Astrocyte (in vitro differentiated cells and primary cell): ENCODE measurements around the gene TRAF3IP1.

ENCODE experiments used
- EZH2 ChIP-seq: IDR thresholded peaks from 2 replicates; pipeline ENCODE4 v1.6.1; 2012; ENCODE audit warnings: mild to moderate bottlenecking, low read length, inconsistent platforms; ENCODE audit not compliant: insufficient read depth
- TF ChIP-seq, protein P1 (sequence below): IDR thresholded peaks from 2 replicates; pipeline ENCODE4 v1.5.1; 2011; ENCODE audit warnings: low read depth, mild to moderate bottlenecking, inconsistent platforms, low read length, moderate library complexity; ENCODE audit not compliant: insufficient read depth

- TF ChIP-seq EZH2: no peak
- TF ChIP-seq, protein P1, sequence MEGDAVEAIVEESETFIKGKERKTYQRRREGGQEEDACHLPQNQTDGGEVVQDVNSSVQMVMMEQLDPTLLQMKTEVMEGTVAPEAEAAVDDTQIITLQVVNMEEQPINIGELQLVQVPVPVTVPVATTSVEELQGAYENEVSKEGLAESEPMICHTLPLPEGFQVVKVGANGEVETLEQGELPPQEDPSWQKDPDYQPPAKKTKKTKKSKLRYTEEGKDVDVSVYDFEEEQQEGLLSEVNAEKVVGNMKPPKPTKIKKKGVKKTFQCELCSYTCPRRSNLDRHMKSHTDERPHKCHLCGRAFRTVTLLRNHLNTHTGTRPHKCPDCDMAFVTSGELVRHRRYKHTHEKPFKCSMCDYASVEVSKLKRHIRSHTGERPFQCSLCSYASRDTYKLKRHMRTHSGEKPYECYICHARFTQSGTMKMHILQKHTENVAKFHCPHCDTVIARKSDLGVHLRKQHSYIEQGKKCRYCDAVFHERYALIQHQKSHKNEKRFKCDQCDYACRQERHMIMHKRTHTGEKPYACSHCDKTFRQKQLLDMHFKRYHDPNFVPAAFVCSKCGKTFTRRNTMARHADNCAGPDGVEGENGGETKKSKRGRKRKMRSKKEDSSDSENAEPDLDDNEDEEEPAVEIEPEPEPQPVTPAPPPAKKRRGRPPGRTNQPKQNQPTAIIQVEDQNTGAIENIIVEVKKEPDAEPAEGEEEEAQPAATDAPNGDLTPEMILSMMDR: no peak
Observed at GRCh38 chr2:238313289-238313990, 6.9 kb upstream of the TRAF3IP1 start.
